Measurements from ENCODE around the gene AARS2. TPM values are rescaled to one million over a fixed set of nuclear protein-coding genes. Genes with fewer than 3 reads are reported as not detected.

Gene AARS2
- total RNA-seq, 1 experiment from 2014 or later: 28.9 TPM

GRCh38 chr6:44298055-44298803 is 14.9 kb downstream of the AARS2 start:
- TF ChIP-seq ATF1 (CRISPR knock-in tag; IDR thresholded peaks at IDR 0.05): no peak
- peak; percentile 57; the same call in 1 of the 2 replicates for TF ChIP-seq GTF2I (CRISPR knock-in tag; conservative IDR thresholded peaks at IDR 0.05)
- no peak for TF ChIP-seq NFE2L1 (CRISPR knock-in tag; IDR thresholded peaks at IDR 0.05)
- TF ChIP-seq HMGXB4 (CRISPR knock-in tag; IDR thresholded peaks at IDR 0.05): 0 out of 2 replicates have a peak, but pooled peaks have one; percentile 42
- no peak for TF ChIP-seq ATF6 (CRISPR knock-in tag; IDR thresholded peaks at IDR 0.05)
- no peak for TF ChIP-seq ATF2 (CRISPR knock-in tag; IDR thresholded peaks at IDR 0.05; ENCODE audit: borderline replicate concordance, low read depth)
- TF ChIP-seq CREB1 (CRISPR knock-in tag; IDR thresholded peaks at IDR 0.05): peak; percentile 6; the same call in 1 of the 2 replicates
- 0 out of 2 replicates have a peak, but pooled peaks have one; percentile 28 for TF ChIP-seq ESRRA (CRISPR knock-in tag; IDR thresholded peaks at IDR 0.05; ENCODE audit: borderline replicate concordance)
- TF ChIP-seq FOXJ3 (CRISPR knock-in tag; IDR thresholded peaks at IDR 0.05; ENCODE audit: borderline replicate concordance): no peak
- peak; percentile 98 for TF ChIP-seq ZNF121 (CRISPR knock-in tag; IDR thresholded peaks at IDR 0.05)
- TF ChIP-seq ZNF263 (CRISPR knock-in tag; IDR thresholded peaks at IDR 0.05; ENCODE audit: low read depth): no peak
- no peak for TF ChIP-seq FOXP1 (CRISPR knock-in tag; IDR thresholded peaks at IDR 0.05; ENCODE audit: borderline replicate concordance)
- 0 out of 2 replicates have a peak, but pooled peaks have one; percentile 3 for TF ChIP-seq ETV6 (CRISPR knock-in tag; IDR thresholded peaks at IDR 0.05)
- TF ChIP-seq HMGA2 (CRISPR knock-in tag; IDR thresholded peaks at IDR 0.05): no peak
- no peak for TF ChIP-seq FOXK1 (CRISPR knock-in tag; IDR thresholded peaks at IDR 0.05)
- TF ChIP-seq GRHL2 (CRISPR knock-in tag; IDR thresholded peaks at IDR 0.05; ENCODE audit: insufficient replicate concordance, severe bottlenecking): no peak
- TF ChIP-seq AR (CRISPR knock-in tag; IDR thresholded peaks at IDR 0.05): 0 out of 2 replicates have a peak, but pooled peaks have one; percentile 3
- TF ChIP-seq MLX (CRISPR knock-in tag; IDR thresholded peaks at IDR 0.05): no peak
- no peak for TF ChIP-seq TCF7 (CRISPR knock-in tag; IDR thresholded peaks at IDR 0.05; ENCODE audit: low read depth)
- TF ChIP-seq ZBTB43 (CRISPR knock-in tag; IDR thresholded peaks at IDR 0.05): 0 out of 2 replicates have a peak, but pooled peaks have one; percentile 37
- TF ChIP-seq SMAD4 (CRISPR knock-in tag; IDR thresholded peaks at IDR 0.05): no peak
- no peak for TF ChIP-seq SP1 (CRISPR knock-in tag; conservative IDR thresholded peaks at IDR 0.05)
- no peaks in the 10 kb centered on the region for H3K9me3 Mint-ChIP-seq
- H3K36me3 Mint-ChIP-seq: peaks cover 28% of the 10 kb centered on the region
- no peak overlapping the region for H3K27ac Mint-ChIP-seq
- H3K27me3 Mint-ChIP-seq (ENCODE audit: low read depth): peaks cover 36% of the 10 kb centered on the region
- ChIA-PET CTCF (interaction anchor here (0.8 to 5.3 kb wide), 9 partner anchors 14 to 52 kb away, joined by 3 to 37 read pairs (median 4); partner anchors contain the start of genes AARS2 and HSP90AB1), POLR2A (interaction anchor here (0.8 to 2.4 kb wide), 4 partner anchors 14 to 42 kb away, joined by 3 to 7 read pairs (median 4); partner anchors contain the start of gene AARS2)
- peaks cover 11% of the 10 kb centered on the region for H3K4me1 Mint-ChIP-seq
- ATAC-seq: peak; percentile 55
- H3K4me3 Mint-ChIP-seq: peak overlapping the region; percentile 66
- no peak for DNase-seq (ENCODE audit: low spot score)
